22Rv1 (cell line): Measurements from ENCODE around the gene CALML5.

Experiments
- H3K27ac ChIP-seq: fragments of 450-650 bp; 2 replicates; pipeline ENCODE4 v1.5.1; 2017
- ZFX ChIP-seq: fragments of 450-650 bp; IDR thresholded peaks from 2 replicates; pipeline ENCODE4 v1.6.1; 2017; ENCODE audit warnings: antibody characterized with exemption, borderline replicate concordance
- TF ChIP-seq, protein P1 (sequence below): fragments of 450-650 bp; IDR thresholded peaks from 2 replicates; pipeline ENCODE4 v1.5.1; 2017; ENCODE audit warnings: mild to moderate bottlenecking

Gene CALML5

DNA sequence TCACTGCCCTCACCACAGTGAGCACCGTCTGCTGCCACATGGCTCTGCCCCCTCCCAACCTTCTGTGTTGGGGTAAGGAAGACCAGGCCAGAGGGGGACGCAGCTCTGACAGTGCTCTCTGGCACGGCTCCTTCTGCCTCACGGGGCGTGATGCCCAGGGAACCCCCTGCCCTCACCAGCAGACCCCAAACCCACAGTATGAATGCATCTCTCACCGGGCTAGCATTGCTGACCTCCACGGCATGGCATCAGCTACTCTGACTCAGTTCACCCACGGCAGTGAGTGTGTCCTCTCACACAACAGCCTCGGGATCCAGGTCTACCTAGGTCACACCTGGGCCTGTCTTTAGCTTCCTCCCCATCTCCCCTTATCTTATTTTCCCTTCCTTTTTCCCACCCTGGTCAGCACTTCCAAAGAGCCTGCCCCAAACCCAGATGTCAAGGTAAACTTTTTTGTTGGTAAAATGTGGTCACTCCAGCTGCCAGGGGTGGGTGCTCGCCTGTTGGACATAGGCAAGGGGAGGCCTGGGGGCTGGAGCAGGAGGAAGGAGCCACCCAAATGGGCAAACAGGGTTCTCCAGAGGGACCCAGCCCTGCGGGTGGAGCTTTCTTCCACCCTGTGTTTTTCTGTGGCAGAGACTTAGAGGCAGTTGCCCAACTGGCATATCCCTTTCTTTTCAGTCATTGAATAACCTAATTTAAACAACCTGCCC is 29.8 kb upstream of the CALML5 start:
- TF ChIP-seq, protein P1, sequence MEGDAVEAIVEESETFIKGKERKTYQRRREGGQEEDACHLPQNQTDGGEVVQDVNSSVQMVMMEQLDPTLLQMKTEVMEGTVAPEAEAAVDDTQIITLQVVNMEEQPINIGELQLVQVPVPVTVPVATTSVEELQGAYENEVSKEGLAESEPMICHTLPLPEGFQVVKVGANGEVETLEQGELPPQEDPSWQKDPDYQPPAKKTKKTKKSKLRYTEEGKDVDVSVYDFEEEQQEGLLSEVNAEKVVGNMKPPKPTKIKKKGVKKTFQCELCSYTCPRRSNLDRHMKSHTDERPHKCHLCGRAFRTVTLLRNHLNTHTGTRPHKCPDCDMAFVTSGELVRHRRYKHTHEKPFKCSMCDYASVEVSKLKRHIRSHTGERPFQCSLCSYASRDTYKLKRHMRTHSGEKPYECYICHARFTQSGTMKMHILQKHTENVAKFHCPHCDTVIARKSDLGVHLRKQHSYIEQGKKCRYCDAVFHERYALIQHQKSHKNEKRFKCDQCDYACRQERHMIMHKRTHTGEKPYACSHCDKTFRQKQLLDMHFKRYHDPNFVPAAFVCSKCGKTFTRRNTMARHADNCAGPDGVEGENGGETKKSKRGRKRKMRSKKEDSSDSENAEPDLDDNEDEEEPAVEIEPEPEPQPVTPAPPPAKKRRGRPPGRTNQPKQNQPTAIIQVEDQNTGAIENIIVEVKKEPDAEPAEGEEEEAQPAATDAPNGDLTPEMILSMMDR = no peak
- no peak for TF ChIP-seq ZFX
- no peak overlapping the region for H3K27ac ChIP-seq

DNA sequence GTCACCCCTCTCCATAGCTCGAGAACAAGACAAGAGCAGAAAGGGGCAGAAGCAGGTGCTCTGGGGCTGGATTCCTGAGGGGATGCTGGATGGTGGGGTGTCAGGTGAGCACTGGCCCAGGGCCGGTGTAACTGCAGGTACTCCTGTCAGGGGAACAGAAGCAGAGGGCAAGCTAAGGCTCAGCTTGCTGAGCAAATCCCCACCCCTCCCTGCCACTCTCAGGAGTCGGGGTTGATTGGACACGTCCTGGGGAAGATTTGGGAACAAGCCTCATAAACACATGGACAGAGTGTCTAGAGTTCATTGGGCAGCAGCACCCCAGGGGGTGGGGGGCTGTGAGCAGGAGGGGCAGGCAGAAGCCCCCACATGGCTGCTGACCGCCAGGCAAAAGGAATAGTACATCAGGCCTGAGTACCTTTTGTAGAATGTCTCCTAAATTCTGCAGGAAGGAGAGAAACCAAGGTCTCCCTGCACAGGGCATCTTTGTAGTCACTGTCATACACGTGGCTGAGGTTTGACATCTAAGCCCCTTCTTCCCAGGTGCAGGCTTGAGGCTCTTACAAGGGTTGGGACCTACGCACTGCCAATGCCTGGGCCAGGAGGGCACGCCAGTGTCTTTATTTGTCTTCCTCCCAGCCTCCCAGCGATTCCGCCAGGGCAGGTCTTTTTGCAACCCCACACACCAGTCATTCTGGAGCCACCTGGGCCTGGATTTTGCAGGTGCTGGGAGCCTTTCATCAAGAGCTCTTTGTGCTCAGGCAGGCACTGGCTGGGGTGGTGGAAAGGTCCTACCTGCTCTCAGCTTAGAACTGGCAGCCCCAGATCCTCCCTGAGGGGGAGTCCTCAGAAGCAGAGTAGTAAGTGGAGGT is 28.2 kb upstream of the CALML5 start:
- TF ChIP-seq, protein P1 = no peak
- no peak for TF ChIP-seq ZFX

DNA sequence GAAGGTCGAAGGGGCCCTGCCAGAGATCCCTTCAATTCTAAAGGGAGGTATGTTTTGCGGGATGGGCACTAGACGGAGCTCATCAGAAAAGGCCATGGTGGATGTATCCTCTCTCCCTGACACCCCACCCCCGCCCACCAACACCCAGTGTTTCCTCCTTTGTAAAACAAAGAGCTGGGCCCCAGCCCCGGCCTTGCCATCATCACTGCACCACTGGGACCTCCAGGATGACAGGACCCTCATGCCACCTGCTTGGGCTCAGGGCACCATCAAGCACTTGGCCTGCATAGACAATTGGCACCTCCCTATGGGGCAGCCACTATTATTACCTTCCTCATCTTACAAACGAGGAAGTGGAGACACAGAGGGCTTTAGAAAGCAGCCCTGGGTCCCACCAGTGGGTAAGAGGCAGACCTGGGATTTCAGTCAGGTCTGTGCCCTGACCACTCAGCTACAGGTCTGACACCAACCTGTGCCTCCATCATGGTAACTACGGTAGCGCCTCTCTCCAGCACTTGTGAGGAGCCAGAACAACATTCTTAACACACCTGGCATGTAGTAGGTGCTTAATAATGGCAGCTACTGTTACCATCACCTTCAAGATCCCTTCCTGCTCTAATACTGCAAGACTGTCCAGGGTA is 27.4 kb upstream of the CALML5 start:
- no peak overlapping the region for H3K27ac ChIP-seq
- TF ChIP-seq ZFX = no peak
- TF ChIP-seq, protein P1 = no peak

More for the DNA sequence above, 28.2 kb upstream of the CALML5 start:
- no peak overlapping the region for H3K27ac ChIP-seq

DNA sequence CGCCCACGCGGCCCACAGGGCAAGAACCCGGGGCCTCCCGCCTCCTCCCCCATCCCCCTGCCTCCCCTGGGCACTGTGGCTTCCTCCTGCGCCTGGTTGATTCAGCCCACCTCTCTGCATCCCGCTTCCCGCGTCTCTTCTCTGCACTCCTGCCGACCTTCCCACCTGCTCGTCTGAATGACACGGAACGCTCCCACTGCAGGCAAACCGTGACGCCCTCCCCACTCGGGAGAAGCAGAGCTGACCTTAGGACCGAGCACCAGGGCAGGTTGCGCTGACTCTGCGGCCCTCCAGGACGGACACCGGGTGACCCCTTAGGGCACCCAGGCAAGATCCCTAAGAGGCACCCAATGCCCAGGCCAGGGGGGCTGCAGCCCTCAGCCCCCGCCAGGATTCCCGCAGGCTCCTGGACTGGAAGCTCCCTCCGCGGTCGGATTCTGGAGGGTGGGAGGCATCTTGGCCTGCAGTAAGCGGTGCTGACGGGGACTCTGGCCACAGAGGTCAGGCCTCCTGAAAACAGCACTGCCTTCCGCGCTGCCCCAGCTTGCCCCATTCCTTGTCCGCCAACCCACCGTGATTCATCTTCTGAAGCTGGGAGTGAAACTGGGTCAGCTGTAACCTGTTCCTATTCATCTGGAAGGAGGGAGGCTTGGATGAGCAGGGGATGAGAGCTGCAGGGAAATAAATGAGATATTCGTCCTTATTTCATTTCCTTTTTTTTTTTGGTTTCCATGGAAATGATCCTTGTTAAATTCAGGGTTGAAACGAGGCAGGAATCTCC is 26.4 kb upstream of the CALML5 start:
- H3K27ac ChIP-seq = no peak overlapping the region
- no peak for TF ChIP-seq ZFX
- TF ChIP-seq, protein P1 = no peak

DNA sequence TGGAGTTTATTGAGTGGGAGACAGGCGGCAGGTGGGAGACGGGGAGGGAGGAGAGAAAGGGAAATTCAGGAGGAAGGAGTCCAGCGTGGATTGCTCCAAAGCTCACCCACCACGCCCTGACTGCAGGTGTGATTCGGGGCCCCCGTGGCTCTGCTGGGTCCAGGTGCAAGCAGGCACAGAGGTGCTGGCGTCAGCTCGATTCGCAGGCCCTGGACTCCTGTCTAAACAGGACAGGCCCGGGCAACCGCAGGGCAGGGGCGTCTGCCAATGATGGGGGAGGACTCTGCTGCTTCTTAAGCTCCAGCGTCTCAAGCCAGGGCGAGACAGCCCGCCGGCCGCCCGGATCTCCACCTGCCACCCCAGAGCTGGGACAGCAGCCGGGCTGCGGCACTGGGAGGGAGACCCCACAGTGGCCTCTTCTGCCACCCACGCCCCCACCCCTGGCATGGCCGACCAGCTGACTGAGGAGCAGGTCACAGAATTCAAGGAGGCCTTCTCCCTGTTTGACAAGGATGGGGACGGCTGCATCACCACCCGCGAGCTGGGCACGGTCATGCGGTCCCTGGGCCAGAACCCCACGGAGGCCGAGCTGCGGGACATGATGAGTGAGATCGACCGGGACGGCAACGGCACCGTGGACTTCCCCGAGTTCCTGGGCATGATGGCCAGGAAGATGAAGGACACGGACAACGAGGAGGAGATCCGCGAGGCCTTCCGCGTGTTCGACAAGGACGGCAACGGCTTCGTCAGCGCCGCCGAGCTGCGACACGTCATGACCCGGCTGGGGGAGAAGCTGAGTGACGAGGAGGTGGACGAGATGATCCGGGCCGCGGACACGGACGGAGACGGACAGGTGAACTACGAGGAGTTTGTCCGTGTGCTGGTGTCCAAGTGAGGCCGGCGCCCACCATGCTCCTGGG is 25.5 kb upstream of the CALML5 start, which contains the start of gene CALML3:
TSS of gene CALML3 (plus strand) at position 321 of the 920 bp plus-strand sequence. CDS start at position 446, 125 bp downstream.
- no peak within 1 kb of the TSS for H3K27ac ChIP-seq
- no peak for TF ChIP-seq ZFX
- TF ChIP-seq, protein P1 = no peak
